Osteocyte (in vitro differentiated cells): Measurements from ENCODE around the gene SRRM5. TPM values are rescaled to one million over a fixed set of nuclear protein-coding genes. Genes with fewer than 3 reads are reported as not detected.

Experiments
- DNase-seq: peaks from one replicate; pipeline ENCODE4 v3.0.0; 2021; ENCODE audit warnings: mixed read lengths; ENCODE audit not compliant: unreplicated experiment; ENCODE audit errors: extremely low spot score
- H3K27ac Mint-ChIP-seq: one replicate; pipeline ENCODE4 v1.8.0; 2021; ENCODE audit warnings: mild to moderate bottlenecking, mixed read lengths; ENCODE audit not compliant: unreplicated experiment
- H3K27me3 Mint-ChIP-seq: one replicate; pipeline ENCODE4 v1.8.0; 2021; ENCODE audit warnings: mixed read lengths; ENCODE audit not compliant: unreplicated experiment
- H3K36me3 Mint-ChIP-seq: one replicate; pipeline ENCODE4 v1.8.0; 2021; ENCODE audit warnings: mixed read lengths; ENCODE audit not compliant: unreplicated experiment
- H3K4me1 Mint-ChIP-seq: one replicate; pipeline ENCODE4 v1.8.0; 2021; ENCODE audit warnings: mixed read lengths; ENCODE audit not compliant: unreplicated experiment
- H3K4me3 Mint-ChIP-seq: one replicate; pipeline ENCODE4 v1.8.0; 2021; ENCODE audit warnings: mild to moderate bottlenecking, moderate library complexity, mixed read lengths; ENCODE audit not compliant: unreplicated experiment
- H3K9me3 Mint-ChIP-seq: one replicate; pipeline ENCODE4 v1.8.0; 2021; ENCODE audit warnings: mixed read lengths; ENCODE audit not compliant: unreplicated experiment
- CTCF ChIP-seq: fragments of 200-600 bp; sonication (generic); IDR thresholded peaks from 2 replicates; pipeline ENCODE4 v1.5.0; 2021; ENCODE audit warnings: antibody characterized with exemption, mild to moderate bottlenecking, moderate library complexity
- total RNA-seq: library from RNA; stranded (reverse); gene quantifications from 2 replicates; pipeline ENCODE4 v1.2.1, GENCODE V29; 2021

Gene SRRM5
- total RNA-seq, 1 donor from 2014 or later = 0.35 TPM

DNA sequence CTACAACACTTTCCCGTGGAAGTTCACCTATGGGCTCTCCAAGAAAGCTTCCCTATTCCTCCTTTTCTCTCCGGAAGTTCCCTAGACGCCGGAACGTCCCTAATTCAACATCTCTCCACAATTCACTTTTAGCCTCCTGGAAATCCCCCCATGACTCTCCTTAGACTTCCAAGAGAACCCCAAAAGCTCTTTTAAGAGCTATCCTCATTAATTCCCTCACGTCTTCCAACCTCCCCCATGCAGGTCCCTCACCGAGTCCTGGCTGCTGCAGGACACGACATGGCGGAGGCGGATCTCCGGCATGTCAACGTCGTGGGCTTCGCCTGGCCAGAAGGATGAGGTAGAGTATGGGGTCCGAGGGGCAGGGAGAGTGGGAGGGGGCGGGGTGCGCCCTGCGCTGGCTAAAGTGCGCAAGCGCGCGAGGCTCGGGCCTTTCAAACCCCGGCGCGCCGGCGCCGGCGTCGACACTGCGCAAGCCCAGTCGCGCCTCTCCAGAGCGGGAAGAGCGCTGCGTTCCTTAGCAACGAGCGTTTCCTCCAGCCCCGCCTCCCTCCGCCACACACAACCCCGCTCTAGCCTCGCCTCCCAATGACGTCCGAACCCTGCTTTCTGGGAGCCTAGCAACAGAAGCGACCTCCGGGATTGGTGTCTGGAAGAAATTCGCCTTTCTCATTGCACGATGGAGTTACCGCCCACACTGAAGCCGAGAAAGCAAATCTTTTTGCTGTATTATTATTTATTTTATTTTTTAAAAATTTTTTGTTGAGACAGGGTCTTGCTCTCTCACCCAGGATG, 36.5 kb upstream of the SRRM5 start, which contains the start of the genes PINLYP and XRCC1:
TSS of gene PINLYP (plus strand) at position 646 of the 795 bp plus-strand sequence. CDS start 1,391 bp downstream, outside the sequence.
TSS of gene XRCC1 (minus strand) at position 372 of the 795 bp plus-strand sequence. CDS start at position 303, 69 bp downstream.
- Mint-ChIP-seq H3K4me1 (peaks cover 18% of the 10 kb centered on the region), H3K27me3 (no peaks in the 10 kb centered on the region), H3K4me3 (peak within 1 kb of the TSS; percentile 92), H3K36me3 (peaks cover 5% of the 10 kb centered on the region), H3K27ac (peak within 1 kb of the TSS; percentile 93), H3K9me3 (no peaks in the 10 kb centered on the region)
- DNase-seq = peak; percentile 98
- TF ChIP-seq CTCF = no peak

- no peaks in the 10 kb centered on the region for H3K9me3 Mint-ChIP-seq
- H3K27me3 Mint-ChIP-seq = no peaks in the 10 kb centered on the region
- peaks cover 18% of the 10 kb centered on the region for H3K4me1 Mint-ChIP-seq
- no peak for DNase-seq
- H3K27ac Mint-ChIP-seq = peak overlapping the region; percentile 62
- no peak for TF ChIP-seq CTCF
- H3K4me3 Mint-ChIP-seq = peak overlapping the region; percentile 92
- peaks cover 5% of the 10 kb centered on the region for H3K36me3 Mint-ChIP-seq
These were observed 35.7 kb upstream of the SRRM5 start for GRCh38 chr19:43575955-43576878.

- no peaks in the 10 kb centered on the region for H3K9me3 Mint-ChIP-seq
- no peak for TF ChIP-seq CTCF
- H3K4me3 Mint-ChIP-seq = no peak overlapping the region
- H3K4me1 Mint-ChIP-seq = peaks cover 13% of the 10 kb centered on the region
- no peak for DNase-seq
- no peak overlapping the region for H3K27ac Mint-ChIP-seq
- no peaks in the 10 kb centered on the region for H3K36me3 Mint-ChIP-seq
- no peaks in the 10 kb centered on the region for H3K27me3 Mint-ChIP-seq
These were observed 33.1 kb upstream of the SRRM5 start for GRCh38 chr19:43578787-43579186.

DNA sequence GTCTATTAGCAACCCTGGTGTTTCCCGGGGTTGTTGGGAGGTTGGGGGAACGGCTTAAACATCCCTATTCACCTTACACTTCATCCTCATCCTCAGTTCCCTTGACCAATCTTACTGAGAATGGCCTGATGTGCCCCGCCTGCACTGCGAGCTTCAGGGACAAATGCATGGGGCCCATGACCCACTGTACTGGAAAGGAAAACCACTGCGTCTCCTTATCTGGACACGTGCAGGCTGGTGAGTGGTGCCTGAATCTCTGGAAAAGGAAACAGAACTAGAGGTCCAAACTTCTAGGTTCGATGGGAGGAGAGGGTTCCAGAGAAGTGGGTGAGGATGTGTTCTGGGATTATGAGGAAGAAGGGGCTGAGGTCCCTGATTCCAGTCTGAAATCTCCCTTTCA, 30.4 kb upstream of the SRRM5 start:
- no peaks in the 10 kb centered on the region for H3K27me3 Mint-ChIP-seq
- H3K36me3 Mint-ChIP-seq = peaks cover 6% of the 10 kb centered on the region
- no peak overlapping the region for H3K4me3 Mint-ChIP-seq
- H3K4me1 Mint-ChIP-seq = peaks cover under 1% of the 10 kb centered on the region
- H3K9me3 Mint-ChIP-seq = no peaks in the 10 kb centered on the region
- no peak overlapping the region for H3K27ac Mint-ChIP-seq
- no peak for TF ChIP-seq CTCF
- DNase-seq = no peak
